ENCODE data around the gene PHF23. TPM values are rescaled to one million over a fixed set of nuclear protein-coding genes. Genes with fewer than 3 reads are reported as not detected.

The PHF23 gene
- total and polyA plus RNA-seq, 9 of the 15 experiments (the other 6 are each of a cell fraction or from before 2014, with no cell fraction given), result 7.4 to 87.5 (median 33.7) TPM

DNA sequence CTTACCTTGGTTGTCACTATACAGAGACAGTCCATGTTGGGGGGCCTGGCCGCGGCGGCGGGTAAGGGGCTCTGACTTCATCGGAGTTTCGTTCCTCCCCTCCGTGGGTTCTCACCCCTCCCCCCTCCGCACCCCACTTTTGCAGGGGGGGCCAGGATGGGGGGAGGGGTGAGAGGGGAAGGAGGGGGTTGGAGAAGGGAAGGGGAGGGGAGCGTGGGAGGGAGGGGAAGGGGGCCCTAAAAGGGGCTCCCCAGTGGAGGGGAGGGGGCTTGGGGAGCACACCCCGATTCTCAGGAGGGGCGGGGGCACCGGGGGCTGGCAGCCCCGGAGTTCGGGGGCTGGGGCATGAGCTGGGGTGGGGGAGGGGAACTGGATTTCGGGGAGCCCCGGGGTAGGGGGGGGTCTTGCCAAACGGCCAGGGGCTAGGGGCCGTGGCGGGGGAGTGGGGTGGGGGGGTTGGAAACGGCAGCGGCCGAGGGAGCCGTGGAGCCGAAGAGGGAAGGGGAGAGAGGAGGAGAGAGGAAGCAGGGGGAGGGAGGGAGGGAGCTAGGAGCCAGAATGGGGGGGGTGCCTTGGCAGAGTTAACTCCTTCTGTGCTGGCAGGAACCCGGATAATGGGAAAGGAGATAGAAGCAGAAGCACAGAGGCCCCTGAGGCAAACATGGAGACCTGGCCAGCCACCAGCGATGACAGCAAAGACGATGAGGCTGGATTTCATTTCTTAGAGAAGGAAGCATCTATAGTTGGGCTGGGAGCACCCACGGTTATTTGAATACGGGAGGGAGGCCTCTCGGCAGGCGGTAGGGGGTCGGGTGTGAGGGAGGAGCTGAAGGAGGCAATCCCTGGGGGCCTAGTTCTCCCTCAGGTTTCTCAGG lies 21.9 kb downstream of the PHF23 start (continued):
- TF ChIP-seq MGA (IDR thresholded peaks at IDR 0.05) (no peak), KLF1 (tag; IDR thresholded peaks at IDR 0.05) (no peak)

Data from K562 (cell line).